Right lung (tissue), 5 donors: ENCODE measurements around the gene MYMK. TPM values are rescaled to one million over a fixed set of nuclear protein-coding genes. Genes with fewer than 3 reads are reported as not detected.

Experiments
- DNase-seq, 2 donors: peaks; one replicate each; pipeline ENCODE4 v3.0.0-alpha.2; 2013
- polyA plus RNA-seq, 5 donors: library from polyadenylated mRNA; unstranded; fragments of 120-200 nt; gene quantifications; one replicate each; pipeline versions ENCODE4 v1.2.1 to v1.2.3, GENCODE V29; 2013; ENCODE audit warnings: inconsistent platforms in 1 of 5, low replicate concordance in 1 of 5; ENCODE audit not compliant: insufficient read length in 5 of 5, insufficient read depth in 1 of 5

MYMK gene
- polyA plus RNA-seq, 5 donors = 0.31 to 3.5 (median 0.37) TPM; not detected in 2

DNA sequence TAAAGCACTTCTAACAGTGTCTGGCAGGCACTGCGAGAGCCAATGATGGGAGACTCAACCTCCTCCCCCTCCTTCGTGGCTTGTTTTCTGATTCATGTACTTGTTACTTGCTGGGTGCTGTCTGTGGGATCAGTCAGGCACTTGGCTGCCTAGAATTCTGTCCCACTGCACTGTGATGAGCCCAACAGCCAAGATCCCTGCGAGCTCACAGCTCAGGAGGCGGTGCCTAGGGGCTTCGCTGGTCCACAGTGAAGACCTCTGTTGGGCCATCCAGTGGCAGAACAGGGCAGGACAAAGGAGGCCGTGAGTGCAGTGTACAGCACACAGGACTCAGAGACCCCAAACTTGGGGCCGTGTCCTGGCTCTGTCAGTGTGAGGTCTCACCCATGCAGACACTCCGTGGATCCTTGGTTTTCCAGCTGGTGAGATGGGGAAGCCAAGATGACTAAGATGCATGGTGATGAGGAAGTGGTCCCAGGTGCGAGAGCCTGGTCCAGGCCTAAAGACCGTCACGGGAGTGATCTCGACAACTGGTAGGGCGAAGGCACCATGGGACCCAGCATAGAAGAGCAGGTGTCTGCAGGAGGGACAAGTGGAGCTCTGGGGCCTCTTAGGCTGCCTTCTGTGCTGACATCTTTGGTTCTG is 19.5 kb downstream of the MYMK start:
- DNase-seq = no peak

- DNase-seq = no peak
These were observed 22.6 kb downstream of the MYMK start for GRCh38 chr9:133502112-133502511.

DNA sequence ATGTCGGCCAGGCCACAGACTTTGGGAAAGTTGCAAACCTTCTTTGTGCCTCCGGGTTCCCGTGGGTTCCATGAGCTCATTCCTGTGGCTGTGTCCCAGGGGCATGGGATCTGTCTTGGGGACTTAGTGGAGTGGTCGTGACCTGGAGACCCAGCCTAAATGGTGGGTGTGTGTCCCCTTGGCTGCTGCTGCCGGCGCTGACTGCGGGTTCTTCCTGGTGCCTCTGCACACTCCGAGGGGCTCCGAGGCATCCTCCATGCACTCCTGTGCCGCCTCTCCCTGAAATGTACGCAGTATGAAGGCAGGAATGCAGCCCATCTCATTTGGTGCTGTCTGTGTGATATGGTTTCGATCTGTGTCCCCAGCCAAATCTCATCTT is 24.9 kb downstream of the MYMK start:
- DNase-seq = no peak

DNA sequence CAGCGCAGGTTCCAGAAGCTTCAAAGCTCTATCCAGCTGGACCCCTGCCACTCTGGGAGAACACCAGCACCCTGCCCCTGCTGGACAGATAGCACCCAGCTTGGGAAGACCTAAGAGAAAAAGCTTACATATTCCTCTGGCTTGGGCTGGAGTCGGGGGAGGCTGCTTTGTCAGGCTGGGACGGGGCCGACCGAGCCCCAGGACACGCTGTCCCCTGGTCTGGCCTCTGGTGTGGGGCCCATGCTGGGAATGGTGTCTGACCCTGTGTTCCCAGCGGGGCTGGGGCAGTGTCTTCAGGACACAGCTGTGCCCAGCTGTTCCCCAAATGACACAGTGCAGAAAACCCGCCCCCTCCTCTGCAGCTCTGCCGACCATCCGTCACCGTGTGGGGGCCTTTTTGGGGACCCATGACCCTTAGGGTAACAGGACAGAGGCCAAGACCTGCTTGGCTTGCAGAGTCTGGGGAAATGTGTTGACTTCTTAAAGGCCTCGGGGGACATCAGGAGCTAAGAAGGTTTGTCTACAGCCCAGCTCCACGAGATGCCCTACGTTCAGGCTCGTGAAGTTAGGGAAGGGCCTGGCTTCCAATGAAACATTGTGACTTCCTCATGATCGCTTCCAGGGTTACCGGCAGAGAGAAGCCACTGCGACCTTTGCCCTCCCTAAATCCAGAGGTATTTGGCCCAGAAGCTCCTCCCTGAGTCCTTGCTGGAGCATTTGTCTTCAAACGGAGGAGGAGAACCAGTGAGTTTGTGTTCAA is 25.4 kb downstream of the MYMK start:
- peak; percentile 71 to 74 for DNase-seq

DNA sequence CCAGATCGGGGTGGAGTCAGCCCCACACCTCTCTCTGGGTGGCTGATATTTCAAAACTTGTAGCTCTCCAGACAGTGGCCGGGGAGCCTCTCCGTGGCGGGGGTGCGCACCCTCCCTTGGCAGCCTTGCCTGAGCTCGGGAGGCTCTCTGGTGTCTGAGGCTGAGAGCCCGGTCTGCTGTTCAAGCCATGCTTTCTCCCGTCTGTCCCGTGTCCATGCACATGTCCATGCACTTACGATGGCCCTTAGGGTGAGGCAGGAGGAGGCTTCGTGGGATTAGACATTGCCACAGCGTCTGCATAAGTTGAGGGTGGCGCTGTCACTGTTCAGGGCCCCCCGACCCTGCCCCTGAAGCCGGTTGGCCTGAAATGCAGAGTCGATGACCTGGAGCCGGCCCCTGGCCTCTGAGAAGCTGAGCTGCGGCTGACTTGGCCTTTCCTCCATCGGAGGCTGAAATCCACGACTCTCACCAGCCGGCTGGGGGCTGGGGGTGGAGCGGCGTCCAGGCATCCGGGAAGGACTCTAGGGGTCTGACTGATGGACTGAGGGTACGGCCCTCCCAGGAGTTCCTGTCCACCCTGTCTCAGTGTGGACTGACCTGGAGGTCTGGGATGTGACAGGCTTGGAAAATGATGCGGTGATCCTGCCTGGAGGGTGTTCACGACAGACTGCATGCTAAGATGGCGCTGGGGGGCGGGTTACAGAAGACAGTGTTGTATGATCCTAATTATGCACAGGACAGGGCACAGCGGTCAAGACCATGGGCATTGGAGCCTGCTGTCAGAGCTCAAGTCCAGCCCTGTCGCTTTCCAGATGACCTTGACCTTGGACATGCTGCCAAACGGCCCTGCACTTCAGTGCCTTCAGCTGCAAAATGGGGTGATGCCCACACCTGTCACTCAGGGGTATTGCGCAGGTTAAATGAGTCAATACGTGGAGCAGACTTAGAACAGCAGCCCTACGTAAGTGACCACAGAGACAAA is 27.6 kb downstream of the MYMK start:
- DNase-seq = no peak

- DNase-seq = no peak
These were observed 29.1 kb downstream of the MYMK start for GRCh38 chr9:133495327-133496293.

- DNase-seq = no peak
These were observed 30.0 kb downstream of the MYMK start for GRCh38 chr9:133494636-133495326.

DNA sequence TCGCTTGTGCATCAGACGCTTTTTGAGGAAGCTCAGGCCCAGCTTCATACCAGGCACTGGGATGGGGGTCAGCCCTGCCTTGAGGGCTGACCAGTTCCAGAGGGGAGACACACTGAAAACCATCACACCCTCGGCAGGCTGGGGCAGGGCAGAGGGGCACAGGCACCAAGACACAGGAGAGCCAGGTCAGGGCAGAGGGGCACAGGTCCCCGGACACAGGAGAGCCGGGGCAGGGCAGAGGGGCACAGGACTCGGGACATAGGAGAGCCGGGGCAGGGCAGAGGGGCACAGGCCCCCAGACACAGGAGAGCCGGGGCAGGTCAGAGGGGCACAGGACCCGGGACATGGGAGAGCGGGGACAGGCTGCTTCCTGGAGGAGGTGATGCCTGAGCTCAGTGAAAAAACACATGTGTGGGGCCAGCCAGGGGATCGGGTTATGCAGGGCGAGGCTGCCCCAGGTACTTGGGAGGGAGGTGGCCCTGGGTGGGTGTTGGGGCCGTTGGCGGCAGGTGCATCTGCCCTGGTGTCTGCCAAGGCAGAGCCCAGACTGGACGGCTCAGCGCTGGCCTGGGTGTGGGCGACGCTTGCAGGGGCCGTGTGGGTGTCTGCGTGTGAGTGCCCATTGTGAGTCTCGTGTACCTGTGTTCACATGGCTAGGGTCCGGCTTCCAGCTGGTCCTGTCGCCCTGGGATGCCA is 30.8 kb downstream of the MYMK start:
- DNase-seq = no peak

GRCh38 chr9:133493428-133493827 is 31.3 kb downstream of the MYMK start:
- DNase-seq = no peak

DNA sequence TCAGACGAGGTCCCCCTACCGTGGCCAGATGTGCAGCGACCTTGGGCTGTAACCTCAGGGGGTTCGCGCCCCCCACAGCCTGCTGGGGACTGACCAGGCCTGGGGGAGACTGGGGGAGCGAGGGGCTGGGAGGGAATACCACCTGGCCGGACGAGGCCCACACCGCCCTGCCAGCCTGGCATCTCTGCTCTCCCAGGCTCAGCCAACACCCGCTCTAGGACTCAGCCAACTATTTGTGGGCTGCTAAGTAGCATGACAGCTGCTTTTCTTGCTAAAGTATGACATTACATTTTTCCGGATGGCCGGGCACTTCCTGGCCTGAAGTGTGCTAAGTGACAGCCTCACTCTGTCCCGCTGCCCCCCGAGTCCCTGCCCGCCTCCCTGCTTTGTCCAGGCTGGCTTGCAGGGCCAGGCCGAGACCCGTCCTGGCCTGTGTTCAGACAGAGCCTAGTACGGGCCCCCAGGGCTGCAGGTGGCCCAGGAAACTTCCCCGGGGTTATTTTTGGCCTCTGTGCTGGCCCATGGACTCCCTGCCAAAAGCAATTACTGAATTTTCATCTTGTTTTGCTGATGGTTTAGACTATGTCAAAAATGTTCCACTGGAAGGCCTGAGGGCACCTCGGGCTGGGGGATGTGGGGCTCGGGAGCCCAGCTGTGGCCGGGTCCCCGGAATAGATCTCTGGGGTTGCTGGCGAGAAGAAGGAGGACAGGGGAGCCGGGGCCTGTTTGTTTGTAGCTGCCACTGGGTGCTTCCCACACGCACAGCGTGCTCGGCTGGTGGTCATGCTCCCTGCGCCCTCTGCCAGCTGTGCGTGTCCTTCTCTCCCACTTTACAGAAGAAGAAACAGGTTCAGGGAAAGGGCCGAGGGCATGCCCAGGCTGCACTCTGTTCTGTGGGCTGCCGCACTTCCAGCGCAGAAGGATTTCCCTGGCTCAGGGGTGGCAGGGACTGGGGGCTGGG is 32.4 kb downstream of the MYMK start:
- no peak for DNase-seq

- DNase-seq = no peak
These were observed 33.2 kb downstream of the MYMK start for GRCh38 chr9:133491656-133491925.

GRCh38 chr9:133490865-133491655 is 33.7 kb downstream of the MYMK start:
- no peak for DNase-seq

GRCh38 chr9:133490201-133490681 is 34.5 kb downstream of the MYMK start:
- DNase-seq = no peak

DNA sequence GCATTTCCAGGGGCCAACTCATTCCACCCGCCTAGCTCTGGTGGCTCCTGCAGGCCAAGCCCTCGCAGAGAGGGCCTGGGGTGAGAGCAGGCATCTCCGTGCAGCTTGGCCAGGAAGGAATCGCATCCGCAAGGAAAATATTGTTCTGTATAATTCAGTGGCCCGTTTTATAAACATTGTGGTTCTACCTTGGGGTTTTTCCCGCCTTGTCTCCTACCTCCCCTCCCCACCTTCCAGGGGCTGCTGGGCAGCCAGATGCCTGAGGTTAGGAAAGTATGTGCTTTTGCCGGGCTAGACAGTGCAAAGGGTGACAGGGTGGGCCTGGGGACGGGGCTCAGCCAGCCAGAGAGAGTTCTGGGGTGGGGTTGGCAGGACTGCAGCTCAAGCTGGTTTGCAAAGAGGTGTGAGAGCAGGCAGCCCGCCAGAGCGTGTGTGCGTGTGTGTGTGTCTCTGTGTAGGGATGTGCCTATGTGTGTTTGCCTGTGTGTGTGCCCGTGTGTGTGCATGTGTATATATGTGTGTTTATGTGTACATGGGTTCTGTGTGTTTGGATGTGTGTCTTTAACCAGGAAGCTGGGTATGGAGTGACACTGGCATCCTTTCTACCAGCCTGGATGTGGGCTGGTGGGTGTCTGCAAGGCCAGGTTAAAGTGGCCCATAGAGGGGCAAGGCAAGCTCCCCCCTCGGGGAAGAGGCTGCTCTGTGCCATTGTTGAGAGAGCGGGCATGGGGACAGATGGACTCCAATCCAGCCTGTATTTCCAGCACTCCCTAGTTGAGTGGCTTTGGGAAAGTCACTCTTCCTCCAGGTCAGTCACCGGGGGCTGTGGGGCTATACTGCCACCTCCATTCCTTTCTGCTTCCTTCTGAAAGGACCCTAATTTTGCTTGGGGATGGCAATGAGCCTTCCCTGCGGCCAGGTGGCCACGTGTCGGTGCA is 35.2 kb downstream of the MYMK start:
- DNase-seq = no peak

GRCh38 chr9:133488686-133489252 is 36.0 kb downstream of the MYMK start:
- DNase-seq = no peak

- DNase-seq = no peak
These were observed 37.4 kb downstream of the MYMK start for GRCh38 chr9:133487331-133487725.
